A549 treated with AZD9567 at 1 μM for 4 hours (cell line): ENCODE results near the gene SLC25A21. TPM values are rescaled to one million over a fixed set of nuclear protein-coding genes. Genes with fewer than 3 reads are reported as not detected.

Experiments
- total RNA-seq: library from RNA; stranded (reverse); fragments of 200-300 nt; extraction: Qiagen RNA extraction; gene quantifications from 5 replicates; pipeline ENCODE4 v1.2.3, GENCODE V29; 2022; ENCODE audit not compliant: insufficient read depth

The SLC25A21 gene
- 0.50 to 3.0 TPM (median 0.79 TPM) in 5 replicates for total RNA-seq

GRCh38 chr14:37172024-37172869 is at the start of gene SLC25A21:
SLC25A21 (minus strand) TSS chr14:37172606.

GRCh38 chr14:37197421-37198272 is 25.2 kb upstream of the SLC25A21 start, which contains the start of gene MIPOL1:
MIPOL1 (plus strand) TSS chr14:37197937; CDS start chr14:37247889, 49,952 bp downstream.

GRCh38 chr14:36661506-36662257 is 510.7 kb downstream of the SLC25A21 start, which contains the start of gene PAX9:
PAX9 (plus strand) TSS chr14:36661860; CDS start chr14:36662090, 230 bp downstream.

Other genes with a start within 250 kb of the SLC25A21 start
- 0.91 to 3.3 TPM (median 3.1 TPM) in 5 replicates for gene MIPOL1, start 25.3 kb upstream of the SLC25A21 start, total RNA-seq